ENCODE data around the gene TMEM234.
A peak's percentile ranks its signal among the peaks of the same experiment; 100 is the strongest.

TMEM234 gene

DNA sequence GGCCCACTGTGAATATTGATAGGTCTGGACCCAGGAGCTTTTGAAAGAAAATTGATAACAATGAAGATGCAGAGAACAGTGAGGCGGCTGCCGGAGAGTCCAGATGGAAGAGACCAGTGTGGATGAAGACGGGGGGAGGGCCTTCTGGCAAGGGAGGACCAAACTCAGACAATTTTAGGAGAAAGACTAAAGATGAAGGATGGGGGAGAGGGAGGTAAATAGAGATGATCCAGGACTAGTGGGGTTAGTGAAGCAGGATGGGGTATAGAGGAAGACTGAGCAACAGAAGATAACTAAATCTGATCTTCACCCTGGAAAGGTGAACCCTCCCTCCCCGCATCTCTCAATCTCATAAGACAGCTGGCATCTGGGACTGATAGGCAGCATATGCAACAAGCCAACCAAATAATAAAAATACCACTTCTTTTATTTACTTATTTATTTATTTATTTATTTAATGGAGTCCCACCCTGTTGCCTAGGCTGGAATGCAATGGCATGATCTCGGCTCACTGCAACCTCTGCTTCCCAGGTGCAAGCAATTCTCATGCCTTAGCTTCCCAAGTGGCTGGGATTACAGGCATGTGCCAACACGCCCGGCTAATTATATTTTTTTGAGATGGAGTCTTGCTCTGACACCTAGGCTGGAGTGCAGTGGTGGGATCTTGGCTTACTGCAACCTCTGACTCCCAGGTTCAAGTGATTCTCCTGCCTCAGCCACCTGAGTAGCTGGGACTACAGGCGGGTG, 10.6 kb upstream of the TMEM234 start:
- TF ChIP-seq POLR2AphosphoS5 (IDR thresholded peaks at IDR 0.05; ENCODE audit: low read depth, low read length) (0 out of 2 replicates have a peak, but pooled peaks have one; percentile 4), FOXP2 (optimal IDR thresholded peaks at IDR 0.05; ENCODE audit: borderline replicate concordance, extremely low read depth, extremely low read length, insufficient read depth) (no peak), TAF1 (IDR thresholded peaks at IDR 0.05; ENCODE audit: borderline replicate concordance, insufficient read depth, low read length) (no peak)

GRCh38 chr1:32231843-32232432, 9.8 kb upstream of the TMEM234 start:
- TF ChIP-seq TAF1 (IDR thresholded peaks at IDR 0.05; ENCODE audit: borderline replicate concordance, insufficient read depth, low read length) (no peak), POLR2AphosphoS5 (IDR thresholded peaks at IDR 0.05; ENCODE audit: low read depth, low read length) (no peak; the same call in 1 of the 2 replicates), REST (IDR thresholded peaks at IDR 0.05; ENCODE audit: insufficient read depth in 1 of 2, low read depth in 2 of 2, low read length in 2 of 2) (no peak), SIN3A (IDR thresholded peaks at IDR 0.05; ENCODE audit: borderline replicate concordance, insufficient read depth, low read length) (no peak), FOXP2 (optimal IDR thresholded peaks at IDR 0.05; ENCODE audit: borderline replicate concordance, extremely low read depth, extremely low read length, insufficient read depth) (no peak)

- TF ChIP-seq POLR2AphosphoS5 (IDR thresholded peaks at IDR 0.05; ENCODE audit: low read depth, low read length) (no peak), REST (IDR thresholded peaks at IDR 0.05; ENCODE audit: insufficient read depth in 1 of 2, low read depth in 2 of 2, low read length in 2 of 2) (no peak), SIN3A (IDR thresholded peaks at IDR 0.05; ENCODE audit: borderline replicate concordance, insufficient read depth, low read length) (no peak), TAF1 (IDR thresholded peaks at IDR 0.05; ENCODE audit: borderline replicate concordance, insufficient read depth, low read length) (no peak), FOXP2 (optimal IDR thresholded peaks at IDR 0.05; ENCODE audit: borderline replicate concordance, extremely low read depth, extremely low read length, insufficient read depth) (no peak)
Measured at GRCh38 chr1:32228771-32229170, 6.6 kb upstream of the TMEM234 start.

DNA sequence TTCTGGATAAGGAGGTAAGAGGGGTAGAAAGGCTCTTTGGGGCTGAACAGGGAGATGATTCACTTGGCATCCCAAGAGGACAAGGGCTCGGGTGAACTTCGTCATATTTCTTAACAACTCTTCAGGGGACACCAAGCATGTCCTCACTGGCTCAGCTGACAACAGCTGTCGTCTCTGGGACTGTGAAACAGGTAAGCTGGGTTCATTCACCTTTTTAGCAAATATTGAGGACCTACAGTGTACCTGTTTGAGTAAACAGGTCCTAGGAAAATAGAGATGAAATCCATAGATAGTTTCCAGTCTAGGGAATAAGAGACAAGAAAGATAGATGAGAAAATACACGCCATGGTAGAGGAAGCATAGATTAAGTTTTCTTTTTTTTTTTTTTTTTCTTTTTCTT, 2.1 kb upstream of the TMEM234 start:
- TF ChIP-seq REST (IDR thresholded peaks at IDR 0.05; ENCODE audit: insufficient read depth in 1 of 2, low read depth in 2 of 2, low read length in 2 of 2) (no peak), TAF1 (IDR thresholded peaks at IDR 0.05; ENCODE audit: borderline replicate concordance, insufficient read depth, low read length) (no peak), SIN3A (IDR thresholded peaks at IDR 0.05; ENCODE audit: borderline replicate concordance, insufficient read depth, low read length) (no peak), FOXP2 (optimal IDR thresholded peaks at IDR 0.05; ENCODE audit: borderline replicate concordance, extremely low read depth, extremely low read length, insufficient read depth) (no peak)

GRCh38 chr1:32223683-32224082, 1.5 kb upstream of the TMEM234 start:
- TF ChIP-seq TAF1 (IDR thresholded peaks at IDR 0.05; ENCODE audit: borderline replicate concordance, insufficient read depth, low read length) (no peak), REST (IDR thresholded peaks at IDR 0.05; ENCODE audit: insufficient read depth in 1 of 2, low read depth in 2 of 2, low read length in 2 of 2) (no peak), FOXP2 (optimal IDR thresholded peaks at IDR 0.05; ENCODE audit: borderline replicate concordance, extremely low read depth, extremely low read length, insufficient read depth) (no peak), POLR2AphosphoS5 (IDR thresholded peaks at IDR 0.05; ENCODE audit: low read depth, low read length) (no peak), SIN3A (IDR thresholded peaks at IDR 0.05; ENCODE audit: borderline replicate concordance, insufficient read depth, low read length) (no peak)
